ENCODE data around the gene SKAP2. TPM values are rescaled to one million over a fixed set of nuclear protein-coding genes. Genes with fewer than 3 reads are reported as not detected.

SKAP2 gene
- total and polyA plus RNA-seq, 2 donors (not counting 3 experiments of a cell fraction or from before 2014, with no cell fraction given): 4.0 to 27.6 TPM

DNA sequence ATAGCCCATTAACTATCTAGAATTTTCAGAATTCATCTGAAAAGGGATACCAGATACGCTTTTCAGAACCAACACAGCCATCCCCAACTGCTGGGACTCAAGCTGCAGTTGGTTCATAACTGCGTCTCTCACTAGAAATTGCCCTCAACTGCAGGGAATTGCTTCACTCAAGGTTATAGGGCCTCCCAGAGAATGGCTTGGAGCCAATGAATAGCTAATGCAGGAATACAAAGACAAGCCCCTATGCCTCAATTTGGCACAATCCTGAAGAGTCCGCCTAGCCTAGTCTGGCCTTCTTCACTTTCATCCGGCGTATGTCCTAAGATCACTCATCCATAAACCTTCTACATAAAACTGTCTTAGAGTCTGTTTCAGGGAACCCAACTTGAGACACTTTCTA lies 164.0 kb downstream of the SKAP2 start:
- Histone ChIP-seq H2AFZ (ENCODE audit: low read depth, low read length) (no peak overlapping the region), H3K9me3 (replicated peaks; ENCODE audit: control insufficient read depth, insufficient read depth, low read length) (no peaks in the 10 kb centered on the region), H3K4me2 (ENCODE audit: insufficient read depth, low read length) (no peak overlapping the region), H3K4me1 (ENCODE audit: control insufficient read depth, extremely low read depth, insufficient read depth, low read length) (peaks cover 8% of the 10 kb centered on the region), H3K36me3 (ENCODE audit: control insufficient read depth in 2 of 2, extremely low read depth in 1 of 2, insufficient read depth in 2 of 2, low read length in 2 of 2) (no peaks in the 10 kb centered on the region), H3K27ac (ENCODE audit: insufficient read depth, low read depth, low read length) (no peak overlapping the region), H3K9me1 (replicated peaks; ENCODE audit: control insufficient read depth, extremely low read depth, insufficient read depth, low read length) (no peaks in the 10 kb centered on the region), H3K4me3 (replicated peaks in 1 of 3; ENCODE audit: insufficient read depth in 1 of 3, low read depth in 1 of 3, low read length in 3 of 3) (no peak overlapping the region), H4K20me1 (replicated peaks; ENCODE audit: control insufficient read depth, extremely low read depth, insufficient read depth, low read length) (no peaks in the 10 kb centered on the region), H3K79me2 (ENCODE audit: control insufficient read depth, insufficient read depth, low read length) (no peaks in the 10 kb centered on the region), H3K27me3 (ENCODE audit: control insufficient read depth in 2 of 2, insufficient read depth in 2 of 2, low read length in 2 of 2) (no peaks in the 10 kb centered on the region), H3K9ac (replicated peaks; ENCODE audit: extremely low read depth, insufficient read depth, low read length) (no peak overlapping the region)
- BruUV-seq (replicated peaks): no TSS peak
- dilution Hi-C loops (cut with MboI; ENCODE audit: extremely low pct_ligation_motif_present, low sequenced_read_pairs): no loop called here
- TF ChIP-seq, protein P1, sequence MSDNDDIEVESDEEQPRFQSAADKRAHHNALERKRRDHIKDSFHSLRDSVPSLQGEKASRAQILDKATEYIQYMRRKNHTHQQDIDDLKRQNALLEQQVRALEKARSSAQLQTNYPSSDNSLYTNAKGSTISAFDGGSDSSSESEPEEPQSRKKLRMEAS (IDR thresholded peaks at IDR 0.05; ENCODE audit: insufficient read depth, insufficient read length): no peak
- TF ChIP-seq POLR2AphosphoS5 (IDR thresholded peaks at IDR 0.05; ENCODE audit: insufficient read depth, low read depth, low read length): no peak
- TF ChIP-seq JUN (IDR thresholded peaks at IDR 0.05; ENCODE audit: borderline replicate concordance, insufficient read depth, insufficient read length, low read depth): no peak
- TF ChIP-seq EZH2 (IDR thresholded peaks at IDR 0.05; ENCODE audit: borderline replicate concordance, low read depth, low read length, severe bottlenecking): no peak
- TF ChIP-seq MYC (IDR thresholded peaks at IDR 0.05; ENCODE audit: low read depth, low read length): no peak
- TF ChIP-seq GATA2 (IDR thresholded peaks at IDR 0.05; ENCODE audit: insufficient read depth, insufficient read length, low read depth, low read length): no peak
- TF ChIP-seq, protein P2, sequence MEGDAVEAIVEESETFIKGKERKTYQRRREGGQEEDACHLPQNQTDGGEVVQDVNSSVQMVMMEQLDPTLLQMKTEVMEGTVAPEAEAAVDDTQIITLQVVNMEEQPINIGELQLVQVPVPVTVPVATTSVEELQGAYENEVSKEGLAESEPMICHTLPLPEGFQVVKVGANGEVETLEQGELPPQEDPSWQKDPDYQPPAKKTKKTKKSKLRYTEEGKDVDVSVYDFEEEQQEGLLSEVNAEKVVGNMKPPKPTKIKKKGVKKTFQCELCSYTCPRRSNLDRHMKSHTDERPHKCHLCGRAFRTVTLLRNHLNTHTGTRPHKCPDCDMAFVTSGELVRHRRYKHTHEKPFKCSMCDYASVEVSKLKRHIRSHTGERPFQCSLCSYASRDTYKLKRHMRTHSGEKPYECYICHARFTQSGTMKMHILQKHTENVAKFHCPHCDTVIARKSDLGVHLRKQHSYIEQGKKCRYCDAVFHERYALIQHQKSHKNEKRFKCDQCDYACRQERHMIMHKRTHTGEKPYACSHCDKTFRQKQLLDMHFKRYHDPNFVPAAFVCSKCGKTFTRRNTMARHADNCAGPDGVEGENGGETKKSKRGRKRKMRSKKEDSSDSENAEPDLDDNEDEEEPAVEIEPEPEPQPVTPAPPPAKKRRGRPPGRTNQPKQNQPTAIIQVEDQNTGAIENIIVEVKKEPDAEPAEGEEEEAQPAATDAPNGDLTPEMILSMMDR (IDR thresholded peaks at IDR 0.05; ENCODE audit: extremely low read depth in 1 of 2, insufficient read depth in 1 of 2, low read depth in 1 of 2, low read length in 2 of 2): no peak
- no peak for TF ChIP-seq POLR2A (IDR thresholded peaks at IDR 0.05; ENCODE audit: low read depth, low read length)
- no peak for TF ChIP-seq FOS (IDR thresholded peaks at IDR 0.05; ENCODE audit: borderline replicate concordance, insufficient read depth, low read length)
- POLR2A ChIA-PET: no interaction called here
- intact Hi-C loops (cut with micrococcal nuclease): no loop called here
- CTCF ChIA-PET: no interaction called here
- DNase-seq (ENCODE audit: low read depth, low spot score): no peak
- no peak for FAIRE-seq
